HG03196 (cell line): ENCODE data around the gene MMP15.
"Not testable (repeated sequence)": the region's sequence is repeated elsewhere in the genome, so short reads cannot be mapped to it uniquely, and the experiment has no call there.

ENCODE experiments used
- ATAC-seq: cut with Tn5 transposase; IDR thresholded peaks from one replicate; pipeline ENCODE4 v1.9.1; 2021; ENCODE audit not compliant: unreplicated experiment

Gene MMP15

GRCh38 chr16:58048494-58049231, 23.1 kb downstream of the MMP15 start:
- no peak for ATAC-seq

DNA sequence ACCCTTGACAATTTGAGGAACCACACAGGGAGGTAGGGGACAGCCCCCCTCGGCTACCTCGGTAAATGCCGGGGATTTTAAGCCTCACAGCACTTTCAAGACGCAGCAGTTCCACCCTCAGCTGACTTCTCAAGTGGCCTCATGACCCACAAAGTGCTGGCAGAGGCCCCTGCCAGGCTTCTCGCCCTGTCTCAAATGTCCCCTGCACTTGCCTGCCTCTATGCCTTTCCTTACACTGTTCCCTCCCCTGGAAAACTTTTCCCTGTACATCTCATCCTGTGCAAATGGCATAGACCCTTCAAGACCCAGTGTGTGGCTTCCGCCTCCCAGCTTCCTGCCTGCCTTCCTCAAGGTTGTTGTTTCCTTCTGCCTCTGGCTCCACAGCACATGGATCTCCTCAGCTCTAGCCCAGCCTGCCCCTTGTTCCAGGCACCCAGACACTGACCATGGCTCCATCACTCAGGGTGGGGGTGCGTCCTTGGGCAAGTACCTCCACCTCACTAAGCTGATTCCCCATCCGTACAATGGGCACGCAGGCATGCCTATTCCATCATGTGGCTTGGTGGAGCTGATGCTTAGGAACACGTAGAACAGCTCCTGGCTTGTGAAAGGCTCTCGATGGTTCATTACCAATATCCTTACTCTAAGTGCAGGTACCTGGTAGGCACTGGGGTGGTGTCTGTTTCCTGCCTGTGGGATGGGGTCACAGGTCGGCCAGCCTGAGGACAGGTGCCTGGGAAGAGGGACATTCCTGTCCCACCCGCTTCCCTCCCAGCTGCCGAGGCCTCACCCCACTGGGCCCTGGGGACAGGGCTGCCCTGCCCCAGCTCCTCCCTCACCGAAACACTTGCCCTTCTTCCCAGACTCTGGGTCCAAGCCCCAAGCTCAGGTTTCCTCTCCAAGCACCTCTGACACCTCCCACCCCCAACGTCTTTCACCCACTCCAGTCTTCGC, 24.0 kb downstream of the MMP15 start:
- no peak for ATAC-seq

- ATAC-seq, result no peak
Observed at GRCh38 chr16:58051296-58051695, 25.7 kb downstream of the MMP15 start.

DNA sequence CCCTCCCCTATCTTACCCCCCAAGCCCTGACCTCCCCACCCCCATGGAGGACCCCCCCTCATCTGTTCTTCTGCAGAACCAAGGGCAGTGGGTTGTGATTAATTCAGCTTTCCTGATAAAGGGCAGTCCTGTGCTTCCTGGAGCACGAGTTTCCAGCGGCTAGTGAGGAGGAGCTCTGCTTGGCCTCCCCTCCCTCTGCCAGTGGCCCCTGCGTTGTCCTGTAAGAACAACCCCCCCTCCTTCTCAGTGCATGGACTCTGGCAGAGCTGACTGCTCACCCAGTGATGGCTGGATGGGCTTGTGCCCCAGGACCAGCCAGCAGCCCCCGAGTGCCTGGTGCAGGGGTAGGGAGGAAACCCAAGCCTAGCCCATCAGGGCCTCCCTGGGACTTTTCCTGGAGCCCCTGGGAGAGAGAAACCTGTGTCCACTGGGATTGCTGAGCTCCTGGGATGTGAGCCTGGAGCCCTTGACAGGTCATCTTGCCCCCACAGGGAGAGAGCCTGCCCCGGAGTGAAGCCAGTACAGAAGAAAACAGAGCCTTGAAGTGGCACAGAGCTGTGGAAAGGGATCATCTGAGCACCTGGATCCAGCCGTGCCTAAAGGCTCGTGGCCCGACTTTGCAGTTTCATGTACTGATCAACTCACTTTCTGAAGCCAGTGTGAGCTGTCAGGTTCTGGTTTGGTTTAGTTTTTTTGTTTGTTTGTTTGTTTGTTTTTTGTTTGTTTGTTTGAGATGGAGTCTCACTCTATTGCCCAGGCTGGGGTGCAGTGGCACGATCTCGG, 26.5 kb downstream of the MMP15 start:
- ATAC-seq, result no peak

DNA sequence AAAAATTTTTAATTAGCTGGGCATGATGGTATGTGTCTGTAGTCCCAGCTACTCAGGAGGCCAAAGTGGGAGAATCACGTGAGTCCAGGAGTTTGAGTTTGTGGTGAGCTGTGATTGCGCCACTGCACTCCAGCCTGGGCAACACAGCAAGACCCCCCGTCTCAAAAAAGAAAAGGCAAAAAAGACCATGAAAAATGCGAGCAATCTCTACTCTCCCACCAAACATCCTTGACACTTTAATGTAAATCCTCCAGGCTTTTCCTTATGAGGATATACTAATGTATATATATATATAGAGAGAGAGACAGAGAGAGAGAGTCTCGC, 28.1 kb downstream of the MMP15 start:
- ATAC-seq, result no peak

DNA sequence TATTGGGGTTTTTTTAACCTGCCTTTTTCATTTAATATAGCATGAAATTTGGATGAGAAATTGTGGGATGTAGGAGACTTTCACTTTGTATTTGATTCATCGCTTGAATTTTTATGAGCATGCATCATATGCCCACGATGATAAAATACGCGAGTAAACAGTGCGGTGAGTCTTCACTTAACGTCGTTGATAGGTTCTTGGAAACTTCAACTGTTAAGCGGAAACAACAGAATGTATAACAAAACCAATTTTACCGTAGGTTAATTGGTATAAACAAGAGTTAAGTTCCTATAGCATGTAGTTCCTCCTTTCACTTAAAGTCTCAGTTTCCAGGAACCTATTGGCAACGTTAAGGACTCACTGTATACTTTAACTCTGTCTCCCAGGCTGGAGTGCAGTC, 28.7 kb downstream of the MMP15 start:
- no peak for ATAC-seq

DNA sequence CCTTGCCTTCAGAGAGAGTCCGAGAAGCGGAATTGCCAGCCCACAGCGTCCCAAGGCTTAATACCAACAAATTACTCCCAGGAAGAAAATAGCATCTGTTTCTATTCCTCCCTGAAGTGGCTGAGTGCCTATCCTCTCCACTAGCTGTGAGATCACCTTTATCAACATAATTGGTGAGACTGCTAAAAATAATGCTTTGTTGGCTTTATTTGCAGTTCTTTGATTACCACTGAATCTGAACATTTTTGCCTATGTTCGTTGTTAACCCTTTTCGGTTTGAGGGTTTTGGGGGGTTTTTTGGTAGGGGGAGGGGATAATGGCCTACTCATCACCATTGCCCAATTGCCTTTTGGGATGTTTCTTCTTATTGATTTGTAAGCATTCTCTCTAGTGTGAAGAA, 31.0 kb downstream of the MMP15 start:
- no peak for ATAC-seq

DNA sequence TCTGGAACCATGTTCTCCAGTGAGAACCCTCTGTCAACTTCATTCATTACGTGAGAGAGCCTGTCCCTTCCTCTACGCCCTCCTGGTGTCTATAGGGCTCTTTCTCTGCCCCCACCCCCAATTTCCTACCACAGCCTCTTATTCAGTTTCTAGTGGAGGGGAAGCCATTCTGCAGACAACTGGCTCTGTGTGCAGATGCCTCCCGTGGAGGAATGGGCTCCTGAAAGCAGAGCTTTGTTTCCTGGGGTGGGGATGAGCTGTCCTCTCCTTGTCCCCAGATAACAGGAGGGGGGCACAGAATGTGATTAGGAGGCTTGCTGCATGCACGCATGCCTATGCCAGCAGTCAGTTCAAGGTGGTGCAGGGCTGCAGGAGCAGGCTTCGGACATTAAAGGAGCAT, 31.6 kb downstream of the MMP15 start:
- no peak for ATAC-seq

DNA sequence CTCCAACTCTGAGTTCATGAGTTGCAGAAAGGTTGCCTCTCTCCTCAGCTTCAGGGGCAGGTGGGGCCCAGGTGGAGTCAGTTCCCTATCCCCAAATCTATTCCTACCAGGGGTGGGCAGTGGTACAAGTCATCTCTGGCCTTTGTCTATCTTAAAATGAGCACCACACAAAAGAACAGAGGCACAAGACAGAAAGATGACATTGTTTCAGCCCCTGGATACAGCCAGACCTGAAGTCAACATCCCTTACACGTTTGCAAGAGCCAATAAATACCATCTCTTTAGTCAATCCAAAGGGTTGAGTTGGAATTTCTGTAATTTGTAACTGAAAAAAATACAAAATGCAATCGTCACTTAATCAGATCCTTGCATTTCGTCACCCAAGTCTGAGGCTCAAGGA, 32.2 kb downstream of the MMP15 start:
- ATAC-seq, result no peak

GRCh38 chr16:58062821-58063220, 37.3 kb downstream of the MMP15 start:
- ATAC-seq, result no peak

DNA sequence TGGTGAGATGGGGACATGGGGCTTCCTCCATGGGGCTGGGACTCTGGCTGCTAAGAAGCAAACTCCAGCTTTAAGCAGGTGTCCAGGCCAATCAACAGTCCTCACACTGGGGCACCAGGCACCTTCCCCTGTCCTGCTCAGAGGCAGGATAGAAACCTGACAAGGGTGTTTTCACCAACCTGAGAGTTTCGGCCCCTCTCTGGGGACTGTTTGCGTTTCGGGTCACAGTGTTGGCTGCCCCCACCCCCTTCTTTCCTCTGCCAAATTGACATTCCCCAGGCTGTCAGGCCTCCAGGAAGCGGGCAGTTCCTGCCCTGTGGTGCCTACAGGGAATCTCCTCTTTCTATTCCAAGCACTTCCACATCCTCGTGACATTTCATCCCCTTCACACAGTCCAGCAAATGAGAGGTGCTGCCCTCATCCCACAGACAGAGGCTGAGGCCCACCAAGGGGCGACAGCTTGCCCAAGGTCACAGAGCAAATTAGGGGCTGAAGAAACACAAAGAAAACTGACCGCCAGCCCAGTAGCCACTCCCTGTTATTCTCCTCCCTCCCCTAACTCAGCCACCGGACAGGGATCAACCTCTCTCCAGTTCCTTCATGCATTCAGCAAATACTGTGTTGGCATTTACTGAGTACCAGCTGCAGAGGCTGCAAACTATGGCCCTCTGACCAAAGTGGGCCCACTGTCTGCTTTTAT, 38.0 kb downstream of the MMP15 start:
- ATAC-seq, result no peak

DNA sequence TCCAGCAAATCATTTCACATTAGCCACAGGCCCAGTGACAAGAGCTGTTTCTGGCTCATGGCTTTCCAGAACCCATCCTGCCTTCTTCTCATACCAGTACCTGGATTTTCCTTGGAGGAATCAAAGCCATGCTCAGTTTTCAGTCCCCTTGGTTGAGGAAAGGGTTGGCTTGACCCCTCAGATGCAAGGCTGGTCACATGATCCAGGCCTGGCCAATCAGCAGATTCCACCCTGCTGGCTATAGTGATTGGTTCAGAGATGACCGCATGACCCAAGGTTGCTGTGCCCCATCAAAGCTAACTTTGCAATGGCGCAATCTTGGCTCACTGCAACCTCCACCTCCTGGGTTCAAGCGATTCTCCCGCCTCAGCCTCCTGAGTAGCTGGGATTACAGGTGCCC, 45.0 kb downstream of the MMP15 start:
- no peak for ATAC-seq

DNA sequence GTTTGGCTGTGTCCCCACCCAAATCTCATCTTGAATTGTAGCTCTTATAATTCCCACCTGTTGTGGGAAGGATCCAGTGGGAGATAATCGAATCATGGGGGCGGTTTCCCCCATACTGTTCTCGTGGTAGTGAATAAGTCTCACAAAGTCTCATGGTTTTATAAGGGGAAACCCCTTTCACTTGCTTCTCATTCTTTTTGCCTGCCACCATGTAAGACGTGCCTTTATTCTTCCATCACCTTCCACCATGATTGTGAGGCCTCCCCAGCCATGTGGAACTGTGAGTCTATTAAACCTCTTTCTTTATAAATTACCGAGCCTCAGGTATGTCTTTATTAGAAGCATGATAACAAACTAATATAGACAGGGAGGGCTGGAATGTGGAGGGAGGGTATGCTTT, 46.6 kb downstream of the MMP15 start:
- not testable (repeated sequence) for ATAC-seq

GRCh38 chr16:58073086-58073485, 47.5 kb downstream of the MMP15 start:
- ATAC-seq, result not testable (repeated sequence)

DNA sequence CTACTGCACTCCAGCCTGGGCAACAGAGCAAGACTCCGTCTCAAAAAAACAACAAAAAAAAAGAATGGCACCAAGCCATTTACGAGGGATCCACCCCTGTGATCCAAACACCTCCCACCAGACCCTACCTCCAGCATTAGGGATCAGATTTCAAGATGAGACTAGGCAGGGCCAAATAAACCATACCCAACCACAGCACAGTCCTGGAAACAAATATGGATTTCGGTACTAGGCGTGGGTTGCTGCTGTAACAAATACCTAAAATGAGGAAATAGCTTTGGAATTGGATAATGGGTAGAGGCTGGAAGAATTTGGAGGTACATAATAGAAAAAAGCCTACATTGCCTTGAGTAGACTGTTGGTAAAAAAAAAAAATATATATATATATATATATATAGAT, 49.1 kb downstream of the MMP15 start:
- no peak for ATAC-seq

DNA sequence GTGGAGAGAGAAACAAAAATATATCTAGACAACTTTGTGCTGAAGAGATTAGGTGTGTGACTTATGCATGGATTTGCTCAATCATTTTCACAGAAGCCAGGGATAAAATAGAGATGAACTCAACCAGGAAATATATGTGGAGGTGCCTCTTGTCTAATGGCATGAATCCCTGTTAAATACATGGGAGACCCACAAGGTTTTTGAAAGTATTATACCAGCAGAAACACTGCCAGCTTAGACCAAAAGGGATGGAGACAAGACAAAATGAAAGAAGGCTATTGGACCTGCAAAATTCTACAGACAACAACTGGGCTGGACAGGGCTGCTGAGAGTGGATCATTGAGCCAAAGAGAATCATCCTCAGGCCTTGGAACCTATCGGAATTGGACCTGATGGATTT, 51.0 kb downstream of the MMP15 start:
- ATAC-seq, result no peak

GRCh38 chr16:58077796-58078195, 52.2 kb downstream of the MMP15 start:
- no peak for ATAC-seq

GRCh38 chr16:58080657-58081056, 55.1 kb downstream of the MMP15 start:
- not testable (repeated sequence) for ATAC-seq

DNA sequence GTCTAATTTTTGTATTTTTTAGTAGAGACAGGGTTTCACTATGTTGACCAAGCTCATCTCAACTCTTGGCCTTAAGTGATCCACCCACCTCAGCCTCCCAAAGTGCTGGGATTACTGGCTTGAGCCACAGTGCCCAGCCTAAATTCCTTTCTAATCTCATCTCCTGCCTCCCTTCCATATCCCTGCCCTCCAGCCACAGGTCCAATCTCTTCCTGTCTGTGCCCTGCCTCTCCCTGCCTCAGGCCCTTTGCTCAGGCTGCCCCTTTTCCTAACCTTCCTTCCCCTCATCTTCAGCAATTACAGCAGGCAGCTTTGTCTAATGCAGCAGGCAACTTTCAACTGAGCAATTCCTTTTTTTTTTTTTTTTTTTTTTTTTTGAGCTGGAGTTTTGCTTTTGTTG, 56.8 kb downstream of the MMP15 start:
- no peak for ATAC-seq

DNA sequence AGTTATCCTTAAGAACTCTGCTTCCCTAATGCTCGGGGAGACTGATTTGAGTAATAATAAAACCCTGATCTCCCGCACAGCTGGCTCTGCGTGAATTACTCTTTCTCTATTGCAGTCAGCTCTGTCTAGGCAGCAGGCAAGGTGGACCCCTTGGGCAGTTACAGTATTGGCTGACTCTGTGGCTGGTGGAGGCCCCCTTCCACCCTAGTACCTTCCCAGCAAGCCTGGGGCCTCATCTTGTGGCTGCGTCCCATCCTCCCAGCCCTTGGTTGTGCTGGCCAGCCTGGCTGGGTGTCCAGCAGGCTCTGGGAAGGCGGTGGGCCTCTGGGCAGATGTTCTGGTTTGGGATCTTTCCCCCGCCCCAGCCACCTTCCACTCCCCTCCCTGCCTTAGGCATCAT, 59.1 kb downstream of the MMP15 start:
- no peak for ATAC-seq

DNA sequence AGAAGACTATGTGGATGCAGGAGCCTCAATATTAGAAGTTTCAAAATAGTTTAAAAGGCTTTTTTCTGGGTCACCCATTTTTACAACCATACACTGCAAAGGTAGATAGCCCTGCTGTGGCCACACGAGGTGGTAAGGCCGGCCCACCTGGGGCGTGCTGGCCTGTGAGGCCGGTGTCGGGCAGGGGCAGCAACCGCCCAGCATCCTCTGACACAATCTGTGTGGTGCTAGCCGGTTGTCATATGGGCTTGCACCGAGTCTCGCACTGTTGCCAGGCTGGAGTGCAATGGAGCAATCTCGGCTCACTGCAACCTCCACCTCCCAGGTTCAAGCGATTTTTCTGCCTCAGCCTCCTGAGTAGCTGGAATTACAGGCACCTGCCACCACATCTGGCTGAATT, 59.6 kb downstream of the MMP15 start:
- no peak for ATAC-seq
